Thoracic aorta (tissue), 2 donors: Measurements from ENCODE around the gene IGFBPL1. TPM values are rescaled to one million over a fixed set of nuclear protein-coding genes. Genes with fewer than 3 reads are reported as not detected.

Source experiments
- ATAC-seq: fragments of 150-250 bp; one replicate; pipeline ENCODE4 v1.8.0; 2017; ENCODE audit warnings: low read depth; ENCODE audit not compliant: insufficient number of reproducible peaks, low FRiP score
- DNase-seq: peaks from one replicate; pipeline ENCODE4 v3.0.0-alpha.2; 2020; ENCODE audit warnings: low spot score
- H3K27ac ChIP-seq, 2 donors: fragments of 200-600 bp; sonication (generic); 1 replicate in 1 of 2; 2 replicates in 1 of 2; pipeline ENCODE4 v1.5.1; 2016; ENCODE audit warnings: mild to moderate bottlenecking in 2 of 2, moderate library complexity in 2 of 2
- H3K27me3 ChIP-seq: fragments of 200-600 bp; sonication (generic); replicated peaks from 2 replicates; pipeline ENCODE4 v1.6.0; 2016; ENCODE audit warnings: mild to moderate bottlenecking; ENCODE audit not compliant: insufficient read depth
- H3K36me3 ChIP-seq: fragments of 200-600 bp; sonication (generic); one replicate; pipeline ENCODE4 v1.5.1; 2016
- H3K4me1 ChIP-seq, 2 donors: fragments of 200-600 bp; sonication (generic); 1 replicate in 1 of 2; 2 replicates in 1 of 2; pipeline versions ENCODE4 v1.5.1 to v1.6.0; 2016; ENCODE audit warnings: low read depth in 2 of 2, mild to moderate bottlenecking in 1 of 2; ENCODE audit not compliant: control insufficient read depth in 1 of 2
- H3K4me3 ChIP-seq: fragments of 200-600 bp; sonication (generic); 2 replicates; pipeline ENCODE4 v1.5.1; 2016; ENCODE audit warnings: mild to moderate bottlenecking
- H3K9me3 ChIP-seq: fragments of 200-600 bp; sonication (generic); 2 replicates; pipeline ENCODE4 v1.5.1; 2016
- total RNA-seq, 2 donors: library from RNA; depleted of rRNA; stranded (reverse); fragments of >200 nt; gene quantifications; one replicate each; pipeline versions ENCODE4 v1.1.0 to v1.2.3, GENCODE V29; 2016
- TF ChIP-seq, protein P1 (sequence below): fragments of 200-600 bp; sonication (generic); IDR thresholded peaks from one replicate; pipeline ENCODE4 v1.5.1; 2019; ENCODE audit warnings: antibody characterized with exemption

Gene IGFBPL1
- total RNA-seq, 2 donors from 2014 or later = 16.6 to 34.0 TPM

DNA sequence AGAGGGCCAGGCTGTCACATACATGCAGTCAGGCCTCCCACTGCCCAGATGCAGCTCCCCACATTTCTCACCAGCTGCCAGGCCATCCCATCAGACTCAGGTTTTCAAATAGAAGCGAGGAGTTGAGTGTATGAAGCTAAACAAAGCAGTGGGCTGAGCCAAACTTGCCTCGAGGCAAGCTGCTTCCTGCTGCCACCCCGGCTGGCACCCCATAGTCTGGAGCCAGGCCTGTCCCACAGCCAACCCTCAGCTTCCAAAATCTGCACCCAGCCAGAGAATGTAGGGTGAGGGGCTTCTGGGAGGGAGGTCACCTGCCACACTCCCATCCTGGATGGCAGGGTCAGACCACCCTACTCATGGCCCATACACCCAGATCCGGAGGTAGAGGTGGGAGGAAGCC is 54.1 kb downstream of the IGFBPL1 start:
- Histone ChIP-seq H3K36me3 (no peaks in the 10 kb centered on the region), H3K27ac (no peak overlapping the region), H3K4me1 (no peaks in the 10 kb centered on the region), H3K9me3 (no peaks in the 10 kb centered on the region), H3K27me3 (no peaks in the 10 kb centered on the region), H3K4me3 (no peak overlapping the region)
- ATAC-seq = no peak
- no peak for DNase-seq
- TF ChIP-seq, protein P1, sequence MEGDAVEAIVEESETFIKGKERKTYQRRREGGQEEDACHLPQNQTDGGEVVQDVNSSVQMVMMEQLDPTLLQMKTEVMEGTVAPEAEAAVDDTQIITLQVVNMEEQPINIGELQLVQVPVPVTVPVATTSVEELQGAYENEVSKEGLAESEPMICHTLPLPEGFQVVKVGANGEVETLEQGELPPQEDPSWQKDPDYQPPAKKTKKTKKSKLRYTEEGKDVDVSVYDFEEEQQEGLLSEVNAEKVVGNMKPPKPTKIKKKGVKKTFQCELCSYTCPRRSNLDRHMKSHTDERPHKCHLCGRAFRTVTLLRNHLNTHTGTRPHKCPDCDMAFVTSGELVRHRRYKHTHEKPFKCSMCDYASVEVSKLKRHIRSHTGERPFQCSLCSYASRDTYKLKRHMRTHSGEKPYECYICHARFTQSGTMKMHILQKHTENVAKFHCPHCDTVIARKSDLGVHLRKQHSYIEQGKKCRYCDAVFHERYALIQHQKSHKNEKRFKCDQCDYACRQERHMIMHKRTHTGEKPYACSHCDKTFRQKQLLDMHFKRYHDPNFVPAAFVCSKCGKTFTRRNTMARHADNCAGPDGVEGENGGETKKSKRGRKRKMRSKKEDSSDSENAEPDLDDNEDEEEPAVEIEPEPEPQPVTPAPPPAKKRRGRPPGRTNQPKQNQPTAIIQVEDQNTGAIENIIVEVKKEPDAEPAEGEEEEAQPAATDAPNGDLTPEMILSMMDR = no peak

DNA sequence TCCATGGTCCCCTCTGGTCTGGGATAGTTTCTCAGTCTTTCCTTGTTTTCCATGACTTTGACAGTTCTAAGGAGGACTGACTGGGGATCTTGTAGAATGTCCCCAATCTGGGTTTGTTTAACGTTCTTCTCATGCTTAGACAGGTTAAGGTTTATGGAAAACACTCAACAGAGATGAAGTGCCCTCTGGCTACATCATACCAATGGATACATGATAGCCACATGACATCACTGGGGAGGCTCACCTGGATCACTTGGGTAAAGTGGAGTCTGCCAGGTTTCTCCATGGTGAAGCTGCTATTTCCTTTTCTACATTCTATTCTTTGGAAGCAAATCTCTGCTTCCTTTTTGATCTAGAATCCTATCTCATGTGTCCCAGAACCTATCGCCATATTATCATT is 55.5 kb downstream of the IGFBPL1 start:
- TF ChIP-seq, protein P1 = no peak
- Histone ChIP-seq H3K9me3 (no peaks in the 10 kb centered on the region), H3K27ac (no peak overlapping the region), H3K4me1 (peaks cover 0 to under 1% of the 10 kb centered on the region in 2 donors), H3K27me3 (no peaks in the 10 kb centered on the region), H3K36me3 (no peaks in the 10 kb centered on the region), H3K4me3 (no peak overlapping the region)
- ATAC-seq (no peak), DNase-seq (no peak)

DNA sequence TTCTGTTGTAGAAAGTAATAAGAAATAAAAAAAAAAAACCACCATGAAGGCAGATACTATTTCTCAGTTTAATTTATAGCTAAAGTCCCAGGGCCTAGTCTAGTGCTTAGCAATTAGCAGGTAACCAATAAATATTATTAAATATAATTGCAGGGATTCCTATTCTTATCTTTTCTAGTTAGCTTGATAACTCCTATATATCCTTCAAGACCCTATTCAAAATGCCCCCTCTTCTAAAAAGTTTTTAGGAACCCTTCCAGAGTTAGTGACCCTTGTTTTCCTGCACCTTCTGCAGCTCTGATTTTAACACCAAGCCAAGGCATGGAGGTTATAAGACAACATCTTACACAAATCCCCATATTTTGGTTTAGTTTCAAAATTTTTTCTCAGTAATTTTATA is 56.4 kb downstream of the IGFBPL1 start:
- Histone ChIP-seq H3K36me3 (no peaks in the 10 kb centered on the region), H3K27ac (no peak overlapping the region), H3K4me1 (peaks cover 0 to 7% of the 10 kb centered on the region in 2 donors), H3K4me3 (no peak overlapping the region), H3K9me3 (no peaks in the 10 kb centered on the region), H3K27me3 (no peaks in the 10 kb centered on the region)
- TF ChIP-seq, protein P1 = no peak
- DNase-seq (no peak), ATAC-seq (no peak)

DNA sequence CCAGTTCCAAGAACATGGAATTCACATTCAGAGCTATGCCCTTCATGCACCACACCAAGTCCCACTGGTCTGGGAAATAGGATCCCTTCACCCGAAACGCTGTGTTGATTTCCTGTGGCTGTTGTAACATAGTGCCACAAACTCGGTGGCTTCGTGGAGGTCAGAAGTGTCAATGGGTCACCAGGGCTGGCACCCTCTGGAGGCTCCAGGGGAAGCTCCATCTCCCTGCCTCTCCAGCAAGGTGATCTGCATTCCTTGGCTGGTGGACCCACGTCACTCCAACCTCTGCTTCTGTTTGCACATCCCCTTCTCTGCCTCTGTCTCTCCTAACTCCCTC is 60.7 kb downstream of the IGFBPL1 start:
- Histone ChIP-seq H3K27me3 (no peaks in the 10 kb centered on the region), H3K4me3 (peak overlapping the region; percentile 57), H3K4me1 (peaks cover 0 to 7% of the 10 kb centered on the region in 2 donors), H3K36me3 (no peaks in the 10 kb centered on the region), H3K9me3 (no peaks in the 10 kb centered on the region), H3K27ac (no peak overlapping the region)
- ATAC-seq (no peak), DNase-seq (no peak)
- TF ChIP-seq, protein P1 = no peak

DNA sequence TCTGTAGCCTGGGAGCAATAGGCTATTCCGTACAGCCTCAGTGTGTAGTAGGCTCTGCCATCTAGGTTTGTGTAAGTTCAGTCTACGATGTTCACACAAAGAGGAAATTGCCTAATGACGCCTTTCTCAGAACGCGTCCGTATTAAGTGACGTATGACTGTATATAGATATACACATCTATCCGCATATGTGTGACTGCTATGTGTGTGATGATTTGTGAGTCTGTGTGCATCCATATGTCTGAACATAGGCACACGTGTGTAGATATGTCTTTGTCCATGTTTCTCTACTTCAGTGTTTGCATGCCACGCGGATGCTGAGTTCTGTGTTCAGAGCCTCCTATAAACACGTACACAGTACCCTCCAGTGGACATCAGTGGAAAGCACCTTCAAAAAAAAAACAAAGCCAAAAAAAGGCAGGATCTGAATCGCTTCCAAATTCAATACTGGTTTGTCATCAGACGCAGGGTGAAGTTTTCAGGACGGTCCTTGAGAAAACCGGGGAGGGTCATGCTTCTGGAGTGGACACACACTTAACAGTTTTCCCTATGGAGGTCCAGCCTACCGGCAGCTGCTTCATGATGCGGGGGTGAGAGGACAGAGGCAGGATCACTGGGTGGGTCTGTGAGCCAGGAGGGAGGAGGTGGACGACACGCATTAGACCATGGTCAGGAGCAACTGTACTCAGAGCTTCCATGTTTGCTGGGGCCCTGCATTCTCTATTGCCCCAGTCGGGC is 61.2 kb downstream of the IGFBPL1 start:
- peak overlapping the region; percentile 57 for H3K4me3 ChIP-seq
- no peaks in the 10 kb centered on the region for H3K27me3 ChIP-seq
- DNase-seq = no peak
- no peaks in the 10 kb centered on the region for H3K36me3 ChIP-seq
- H3K27ac ChIP-seq = no peak overlapping the region
- ATAC-seq = peak; percentile 70
- TF ChIP-seq, protein P1 = peak; percentile 70
- peaks cover 0 to 7% of the 10 kb centered on the region in 2 donors for H3K4me1 ChIP-seq
- H3K9me3 ChIP-seq = no peaks in the 10 kb centered on the region
